HG02970 (cell line): ENCODE measurements around the gene EPDR1.
"Not testable (repeated sequence)": the region's sequence is repeated elsewhere in the genome, so short reads cannot be mapped to it uniquely, and the experiment has no call there.

Source experiments
- ATAC-seq: cut with Tn5 transposase; IDR thresholded peaks from one replicate; pipeline ENCODE4 v1.9.1; 2021; ENCODE audit warnings: mild to moderate bottlenecking, moderate library complexity, moderate number of reproducible peaks; ENCODE audit not compliant: unreplicated experiment, low FRiP score

EPDR1 gene

DNA sequence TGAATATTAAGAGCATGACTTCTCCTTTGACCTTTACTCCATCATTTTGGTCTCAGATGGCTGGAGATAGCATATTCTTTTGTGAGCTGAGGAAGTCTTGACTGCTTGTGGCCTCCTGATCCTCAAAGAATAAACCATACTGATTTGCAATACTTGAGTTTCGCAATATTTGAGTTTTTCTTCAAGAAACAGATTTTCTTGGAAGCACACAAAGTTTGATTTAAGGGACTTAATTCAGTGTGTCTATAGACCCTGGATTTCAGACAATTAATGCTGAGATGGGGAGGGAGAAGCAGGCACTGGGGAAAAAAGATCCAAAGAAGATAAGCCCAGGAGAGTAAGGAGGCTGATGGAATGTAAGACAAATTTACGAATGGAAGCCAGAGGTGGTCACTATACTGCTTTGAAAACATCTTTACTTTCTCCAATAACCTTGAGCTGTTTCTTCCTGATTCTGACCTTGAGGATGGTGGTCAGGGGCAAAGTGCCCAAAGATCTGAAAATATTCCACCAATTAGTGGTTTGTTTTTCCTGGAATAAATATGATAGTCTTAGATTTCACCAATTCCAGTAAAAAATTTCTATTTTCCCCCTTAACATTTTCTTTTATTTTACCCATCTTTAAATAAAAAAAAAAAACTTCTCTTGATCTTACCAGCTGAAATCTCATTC lies 7.5 kb downstream of the EPDR1 start:
- ATAC-seq = no peak

DNA sequence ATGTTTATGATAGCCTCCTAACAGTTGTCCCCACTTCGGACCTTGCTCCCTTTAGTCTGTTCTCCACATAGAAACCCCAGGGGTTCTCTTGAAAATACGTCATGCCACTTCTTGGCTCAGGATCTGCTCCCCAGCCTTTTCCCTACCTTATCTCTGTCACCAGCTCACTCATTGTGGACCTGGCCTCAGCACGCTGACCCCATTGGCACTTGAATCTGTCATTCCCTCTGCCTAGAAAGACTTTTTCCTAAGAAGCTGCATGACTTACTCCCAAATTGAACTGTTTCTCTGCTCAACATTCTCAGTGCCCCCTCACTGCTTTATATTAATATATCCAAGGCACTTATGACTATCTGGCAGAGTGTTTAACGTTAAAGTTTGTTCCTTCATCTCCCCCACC lies 8.4 kb downstream of the EPDR1 start:
- no peak for ATAC-seq

DNA sequence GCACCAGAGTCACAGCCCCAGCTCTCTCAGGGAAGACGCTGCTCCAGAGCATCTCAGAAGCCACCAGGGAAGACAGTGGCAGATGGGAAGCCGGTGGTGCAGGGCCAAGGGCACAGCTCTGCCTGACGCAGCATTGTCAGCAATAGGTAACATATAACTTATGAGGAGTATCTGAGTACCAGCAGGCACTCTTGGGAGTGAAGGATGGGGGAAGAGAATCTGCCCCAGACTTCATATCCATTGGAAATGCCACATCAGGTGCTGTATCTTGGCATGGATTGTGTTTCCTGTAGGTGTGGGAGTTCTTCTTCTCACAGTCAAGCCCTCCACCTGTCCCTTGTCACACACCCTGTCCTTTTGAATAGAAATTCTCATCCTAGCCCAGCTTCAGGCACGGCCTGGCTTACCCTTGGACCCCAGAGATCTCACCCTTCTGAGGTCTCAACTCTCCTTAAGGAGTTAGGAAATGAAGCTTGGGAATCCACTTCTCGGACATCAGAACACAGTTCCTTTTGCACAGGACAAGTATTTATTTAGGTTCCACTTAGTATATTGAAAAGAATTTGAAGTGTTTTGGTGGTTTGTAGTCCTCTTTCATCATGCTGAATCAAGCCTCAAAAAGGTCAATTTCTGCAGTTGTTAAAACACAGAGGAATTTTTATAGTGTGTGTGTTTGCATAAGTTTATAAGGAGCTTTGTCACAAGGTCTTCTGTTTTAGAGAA lies 9.9 kb downstream of the EPDR1 start:
- ATAC-seq = no peak

DNA sequence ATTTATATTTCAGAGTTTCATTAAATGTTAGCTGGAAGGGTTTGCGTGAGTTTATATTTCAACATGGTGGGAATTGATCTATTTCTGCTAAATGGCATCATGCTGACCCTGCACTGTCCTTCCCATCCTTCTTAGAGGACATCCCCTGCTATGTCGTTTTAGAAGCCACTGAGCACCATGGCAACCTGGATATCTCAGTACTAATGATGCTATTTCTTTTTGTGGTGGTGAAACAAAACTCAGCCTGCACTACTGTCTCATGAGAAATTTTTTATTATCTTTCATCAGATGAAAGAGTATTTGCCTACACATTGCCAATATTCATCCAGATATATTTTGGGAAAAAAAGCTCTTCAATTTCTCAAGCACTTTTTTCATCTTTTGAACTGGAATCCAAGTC lies 12.1 kb downstream of the EPDR1 start:
- ATAC-seq = no peak

DNA sequence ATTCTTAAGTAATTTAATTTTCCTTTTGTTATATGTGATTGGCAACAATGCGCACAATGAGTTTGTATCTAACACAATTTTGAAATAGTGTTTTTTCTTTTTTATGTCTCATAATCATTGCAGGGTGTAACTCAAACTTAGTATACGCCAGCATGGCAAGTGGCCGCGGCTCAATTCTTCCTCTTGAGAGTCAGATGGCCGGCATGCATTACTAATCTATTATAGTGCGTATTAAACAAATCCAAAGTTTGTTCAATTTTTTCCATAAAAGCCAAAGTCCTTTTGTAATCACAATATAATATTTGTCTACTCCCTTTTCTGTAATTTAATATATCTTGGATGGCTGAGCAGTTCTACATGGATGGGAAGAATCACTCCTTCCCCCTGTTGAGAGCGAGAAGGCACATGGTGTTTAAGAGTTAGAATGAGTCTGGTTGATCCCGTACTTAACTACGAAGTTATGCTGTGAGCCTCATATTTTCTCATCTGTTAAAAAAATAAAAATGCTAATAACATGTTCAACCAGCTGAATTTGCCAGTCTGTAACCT lies 12.7 kb downstream of the EPDR1 start:
- no peak for ATAC-seq

DNA sequence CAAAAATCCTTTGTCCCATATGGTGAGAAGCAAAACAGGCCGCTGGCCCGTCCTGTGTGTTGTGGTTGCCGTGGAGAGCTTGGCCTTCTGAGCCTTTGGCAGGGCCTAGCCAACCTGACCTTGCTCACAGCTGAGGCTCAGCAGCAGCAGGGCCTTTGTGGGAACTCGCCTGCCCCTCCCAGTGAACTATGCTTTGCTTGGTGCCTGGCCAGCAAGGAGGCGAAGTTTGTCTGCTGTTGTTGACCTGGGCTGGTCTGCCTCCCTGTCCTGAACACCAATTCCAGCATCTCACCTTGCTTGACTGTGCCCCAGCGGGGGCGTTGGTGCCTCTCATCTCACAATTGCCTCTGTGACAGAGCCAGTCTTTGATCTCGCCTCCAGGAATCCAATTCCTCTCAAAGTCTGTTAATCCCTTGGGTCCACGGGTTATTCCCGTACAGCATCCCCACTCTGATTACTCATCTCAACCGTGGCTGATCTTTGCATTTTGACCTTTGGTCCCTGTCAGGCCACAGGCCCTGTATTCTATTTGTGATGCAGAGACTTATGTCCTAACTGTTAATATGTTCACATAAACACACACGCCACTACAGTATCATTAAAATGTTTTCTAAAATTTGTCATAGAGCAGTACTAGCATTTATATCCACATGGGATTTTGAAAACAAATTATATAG lies 22.6 kb downstream of the EPDR1 start:
- no peak for ATAC-seq

DNA sequence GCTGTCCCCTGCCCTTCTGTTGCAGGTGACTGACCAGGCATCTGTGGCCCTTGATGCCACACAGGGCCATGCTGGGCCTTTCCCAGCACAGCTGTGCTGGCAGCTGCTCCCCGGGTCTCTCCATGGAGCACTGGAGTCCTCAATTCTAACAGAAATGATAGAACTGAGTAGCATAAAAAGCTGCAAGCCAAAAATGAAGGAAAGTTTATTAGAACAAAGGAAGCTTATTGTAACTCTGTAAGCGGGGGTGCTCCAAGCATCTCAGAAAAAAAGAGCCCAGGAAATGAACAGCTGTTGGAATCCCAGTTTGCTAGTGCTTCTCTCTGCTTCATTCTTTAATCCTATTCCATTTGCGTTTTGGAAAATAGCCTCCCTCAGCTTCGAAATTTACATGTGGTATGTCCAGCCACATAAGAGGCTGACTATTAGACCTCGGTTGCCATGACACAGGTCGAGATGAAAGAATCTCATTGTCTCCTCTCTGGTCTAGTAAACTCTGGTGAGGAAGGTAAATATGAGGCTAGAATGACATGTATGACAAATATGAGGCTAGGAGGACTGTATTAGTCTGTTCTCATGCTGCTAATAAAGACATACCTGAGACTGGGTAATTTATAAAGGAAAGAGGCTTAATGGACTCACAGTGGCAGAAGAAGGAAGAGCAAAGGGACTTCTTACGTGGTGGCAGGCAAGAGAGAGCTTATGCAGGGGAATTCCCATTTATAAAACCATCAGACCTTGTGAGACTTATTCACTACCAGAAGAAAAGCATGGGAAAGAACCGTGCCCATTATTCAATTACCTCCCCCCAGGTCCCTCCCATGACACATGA lies 23.7 kb downstream of the EPDR1 start:
- ATAC-seq = no peak

DNA sequence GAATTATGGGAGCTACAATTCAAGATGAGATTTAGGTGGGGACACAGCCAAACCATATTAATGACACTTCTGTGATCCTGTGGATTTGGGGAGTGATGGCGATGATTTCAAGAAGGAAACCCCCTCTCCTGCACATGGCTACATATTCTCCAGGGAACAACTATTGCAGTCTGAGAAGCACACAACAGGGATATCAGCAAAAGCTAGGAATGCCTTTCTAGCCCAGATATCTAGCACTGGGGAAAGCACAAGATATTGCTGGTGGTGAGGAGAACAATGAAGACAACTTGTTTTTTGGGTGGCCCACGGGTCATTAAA lies 24.3 kb downstream of the EPDR1 start:
- ATAC-seq = no peak

DNA sequence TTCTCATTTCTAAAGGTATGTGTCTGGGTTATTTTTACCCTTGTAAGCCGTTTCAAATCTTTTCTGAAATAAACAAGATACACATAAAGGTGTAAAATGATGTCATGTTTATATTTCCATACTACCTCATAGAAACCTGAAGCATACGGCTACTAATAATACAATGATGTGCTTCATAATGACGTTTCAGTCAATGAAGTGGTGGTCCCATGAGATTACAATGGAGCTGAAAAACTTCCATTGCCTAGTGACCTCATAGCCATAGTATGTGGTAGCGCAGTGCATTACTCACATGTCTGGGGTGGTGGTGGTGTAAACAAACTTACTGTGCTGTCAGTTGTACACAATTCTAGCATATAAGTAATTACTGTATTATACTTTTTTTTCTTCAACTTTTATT lies 24.9 kb downstream of the EPDR1 start:
- no peak for ATAC-seq

DNA sequence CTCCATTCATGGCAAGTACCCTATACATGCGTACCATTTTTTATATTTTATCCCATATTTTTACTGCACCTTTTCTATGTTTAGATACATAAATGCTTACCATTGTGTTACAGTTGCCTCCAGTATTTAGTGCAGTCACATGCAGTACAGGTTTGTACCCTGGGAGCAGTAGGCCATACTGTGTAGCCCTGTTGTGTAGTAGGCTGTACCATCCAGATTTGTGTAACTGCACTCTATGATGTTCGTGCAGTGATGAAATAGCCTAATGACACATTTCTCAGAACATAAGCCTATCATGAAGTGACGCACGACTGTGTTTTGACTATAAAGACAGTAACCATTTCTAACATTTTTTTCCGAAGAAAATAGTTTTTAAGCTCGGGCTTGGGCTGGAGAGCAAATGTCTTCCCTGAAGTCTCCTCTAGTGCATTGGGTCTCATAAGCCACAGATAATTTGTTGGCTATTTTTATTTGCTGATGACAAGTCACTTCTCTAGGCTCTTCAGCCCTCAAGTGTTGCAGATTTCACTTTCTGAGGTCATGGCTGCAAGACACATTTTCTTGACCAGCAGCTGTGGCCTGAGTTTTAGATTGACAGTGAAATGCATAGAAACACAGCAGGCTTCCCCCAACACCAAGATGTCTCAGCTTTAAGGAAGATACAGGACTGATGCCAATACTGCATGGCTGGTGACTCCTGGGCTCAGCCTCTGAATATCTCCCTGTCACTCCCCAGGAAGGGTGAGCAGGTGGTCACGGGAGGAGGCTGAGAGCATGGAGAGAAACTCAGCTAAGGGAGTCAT lies 26.9 kb downstream of the EPDR1 start:
- ATAC-seq = no peak

DNA sequence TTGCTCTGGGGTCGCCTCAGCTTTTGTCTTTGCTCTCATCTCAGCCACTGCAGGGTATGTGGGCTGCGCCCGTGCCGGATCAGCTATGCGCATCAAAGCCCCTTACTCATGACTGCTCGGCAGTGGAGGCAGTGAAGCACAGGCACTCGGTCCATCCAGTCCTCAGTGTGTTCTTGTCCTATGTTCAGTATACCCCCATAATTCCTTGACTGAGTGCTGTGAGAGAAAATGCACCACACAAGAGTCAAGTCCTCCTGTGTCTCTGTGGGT lies 27.4 kb downstream of the EPDR1 start:
- ATAC-seq = no peak

DNA sequence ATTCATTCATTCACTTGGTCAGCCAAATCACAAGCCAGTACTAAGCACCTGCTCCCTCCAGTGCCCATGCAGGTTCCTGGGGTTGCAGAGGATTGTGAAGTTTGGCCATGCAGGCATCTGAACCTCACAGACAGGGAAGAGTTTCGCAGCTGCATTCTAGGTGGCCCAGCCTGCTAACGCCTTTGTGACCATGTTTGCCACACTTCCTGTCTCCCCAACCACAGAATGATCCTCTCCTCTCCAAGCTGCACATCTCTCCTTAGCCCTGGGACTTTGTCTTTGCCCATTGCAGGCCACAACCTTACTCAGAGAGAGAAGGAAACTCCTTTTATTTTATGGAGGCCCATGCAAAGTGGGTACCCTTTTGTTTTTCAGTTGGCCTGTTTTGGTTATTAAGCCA lies 31.8 kb downstream of the EPDR1 start:
- ATAC-seq = no peak

DNA sequence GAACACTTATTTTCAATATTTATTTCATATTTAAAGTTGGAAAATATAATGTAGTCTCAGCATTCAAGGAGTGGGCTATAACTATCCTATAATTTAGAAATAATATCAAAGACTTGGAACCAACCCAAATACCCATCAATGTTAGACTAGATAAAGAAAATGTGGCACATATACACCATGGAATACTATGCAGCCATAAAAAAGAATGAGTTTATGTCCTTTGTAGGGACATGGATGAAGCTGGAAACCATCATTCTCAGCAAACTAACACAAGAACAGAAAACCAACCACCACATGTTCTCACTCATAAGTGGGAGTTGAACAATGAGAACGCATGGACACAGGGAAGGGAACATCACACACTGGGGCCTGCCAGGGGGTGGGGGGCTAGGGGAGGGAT lies 33.8 kb downstream of the EPDR1 start:
- ATAC-seq = not testable (repeated sequence)

DNA sequence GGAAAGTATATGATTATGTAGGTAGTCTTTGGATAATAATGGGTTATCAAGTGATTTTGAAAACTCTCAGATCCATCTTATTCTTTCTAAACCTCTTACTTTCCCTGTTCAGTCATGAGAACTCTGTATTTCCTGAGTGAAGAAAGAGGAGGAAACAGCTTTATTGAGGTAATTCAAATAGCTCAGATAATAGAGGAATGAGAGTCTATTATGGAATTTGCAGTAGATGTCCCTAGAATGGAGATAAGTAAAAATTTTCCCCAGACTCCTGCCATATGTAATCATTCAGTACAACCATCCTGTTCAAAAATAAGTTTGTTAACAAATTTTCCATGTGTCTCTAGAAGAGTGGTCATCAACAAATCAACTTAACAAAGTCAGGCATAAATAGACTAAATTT lies 36.4 kb downstream of the EPDR1 start:
- no peak for ATAC-seq

DNA sequence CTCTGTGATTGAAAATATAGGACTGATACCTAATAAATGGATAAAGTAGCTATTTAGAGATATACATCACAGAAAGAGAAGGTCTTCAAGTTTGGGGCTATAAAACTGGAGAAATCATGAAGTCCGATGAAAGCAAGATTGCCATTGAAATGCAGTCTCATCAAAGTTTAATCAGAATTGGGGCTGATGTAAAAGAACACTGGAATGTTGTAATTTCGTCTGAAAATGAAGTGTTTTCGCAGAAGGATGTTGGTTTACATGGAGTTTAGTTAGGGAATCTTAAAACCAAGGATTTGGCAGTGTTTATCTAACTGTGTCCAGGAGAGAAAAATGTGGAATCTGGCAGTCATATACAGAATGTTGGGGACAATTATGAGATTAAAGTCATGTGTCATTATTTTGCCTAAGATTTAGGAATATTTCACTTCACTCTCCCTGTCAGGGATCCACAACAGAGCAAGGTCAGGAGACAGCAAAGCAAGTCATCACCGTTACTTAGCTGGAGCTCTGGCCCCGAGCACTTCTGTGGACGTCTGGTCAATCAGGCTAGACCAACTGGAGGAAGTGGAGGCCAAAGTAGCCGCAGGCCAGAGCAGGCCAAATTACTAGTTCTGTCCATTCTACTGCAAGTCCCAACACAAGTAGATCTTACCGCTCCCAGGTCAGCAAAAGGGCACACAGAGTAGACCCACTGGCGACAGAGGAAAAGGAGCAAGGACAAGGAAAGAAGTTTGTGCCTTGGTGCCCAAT lies 37.0 kb downstream of the EPDR1 start:
- ATAC-seq = no peak

DNA sequence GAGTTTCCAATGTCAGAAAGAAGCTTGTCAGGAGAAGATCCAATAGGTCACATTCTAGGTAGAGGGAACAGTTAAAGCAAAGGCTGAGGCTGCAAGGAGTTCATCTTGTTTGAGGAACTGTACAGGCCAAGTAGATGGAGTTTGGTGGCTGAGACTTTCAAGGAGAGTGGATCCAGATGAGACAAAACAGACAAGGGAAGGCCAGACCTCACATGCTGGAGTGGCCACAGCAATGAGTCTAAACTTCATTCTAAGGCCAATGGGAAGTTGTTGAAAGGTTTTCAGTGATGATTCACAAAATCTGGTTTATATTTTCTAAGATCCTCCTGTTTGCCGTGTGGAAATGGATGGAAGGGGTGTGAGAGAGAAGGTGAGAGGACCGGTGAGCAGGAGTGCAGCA lies 40.0 kb downstream of the EPDR1 start:
- no peak for ATAC-seq

DNA sequence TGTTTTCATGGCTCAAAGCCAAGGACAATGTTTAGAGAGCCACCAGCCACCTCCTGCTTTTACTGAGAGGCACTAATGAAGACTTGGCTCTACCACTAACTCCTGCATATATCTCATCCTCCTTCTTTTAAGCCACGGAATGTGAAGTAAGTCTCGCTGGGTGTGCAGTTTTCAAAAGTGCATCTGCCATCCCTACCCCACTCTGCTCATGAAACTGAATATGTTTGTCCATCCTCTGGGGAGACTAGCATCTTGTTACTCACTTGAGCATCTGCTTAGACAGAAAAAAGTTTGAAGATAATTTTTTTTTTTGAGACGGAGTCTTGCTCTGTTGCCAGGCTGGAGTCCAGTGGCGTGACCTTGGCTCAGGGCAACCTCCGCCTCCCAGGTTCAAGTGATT lies 40.8 kb downstream of the EPDR1 start:
- no peak for ATAC-seq

DNA sequence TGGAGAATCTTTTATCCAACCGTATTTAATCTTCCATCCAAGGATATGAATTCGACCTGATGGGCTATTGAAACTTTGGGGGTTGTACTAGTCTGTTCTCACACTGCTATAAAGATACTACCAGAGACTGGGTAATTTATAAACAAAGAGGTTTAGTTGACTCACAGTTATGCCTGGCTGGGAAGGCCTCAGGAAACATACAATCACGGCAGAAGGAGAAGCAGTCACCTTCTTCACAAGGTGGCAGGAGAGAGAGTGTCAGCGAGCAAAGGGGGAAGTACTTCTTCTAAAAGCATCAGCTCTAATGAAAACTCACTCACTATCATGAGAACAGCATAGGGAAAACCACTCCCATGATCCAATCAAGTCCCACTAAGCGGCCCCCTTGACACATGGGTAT lies 43.8 kb downstream of the EPDR1 start:
- no peak for ATAC-seq

DNA sequence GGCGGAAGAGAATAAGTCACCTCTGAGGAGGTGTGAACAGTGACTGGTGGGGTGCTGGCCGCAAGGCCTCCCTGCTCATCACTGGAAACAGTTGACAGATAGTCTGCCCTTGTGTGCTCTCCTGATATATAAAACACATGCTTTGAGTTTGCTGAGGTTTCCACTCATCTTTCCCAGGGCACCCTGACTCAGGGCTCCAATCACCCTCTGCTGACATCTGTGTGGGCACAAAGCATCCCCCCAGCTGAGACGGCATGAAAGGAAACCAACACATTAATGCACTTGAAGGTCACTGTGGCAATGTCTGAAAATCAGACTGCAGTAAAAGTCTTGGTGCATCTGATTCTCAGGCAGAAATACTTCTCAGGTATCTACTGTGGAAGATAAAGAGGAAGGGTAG lies 49.8 kb downstream of the EPDR1 start:
- ATAC-seq = no peak

DNA sequence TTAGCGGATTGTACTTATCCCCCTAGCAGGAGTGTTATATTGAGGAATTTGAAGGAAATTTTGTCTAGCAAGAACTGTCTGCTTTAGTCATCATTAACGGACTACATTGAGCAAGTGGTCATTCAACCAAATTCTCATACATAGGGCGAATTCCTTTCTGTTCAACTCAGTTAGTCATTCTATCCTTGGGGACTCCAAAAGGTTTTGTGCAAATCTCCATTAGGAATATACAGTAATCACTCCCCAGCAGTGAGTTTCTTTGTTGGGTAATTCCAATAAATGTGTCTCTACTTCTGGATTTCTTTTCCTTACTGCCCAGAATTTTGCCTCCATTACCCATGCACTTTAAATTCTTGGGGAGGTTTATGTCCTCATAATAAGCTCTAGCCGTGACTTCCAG lies 51.1 kb downstream of the EPDR1 start:
- no peak for ATAC-seq
